Mammary epithelial cell (primary cell): Measurements from ENCODE around the gene LBH.

Experiments
- CTCF ChIP-seq, 2 donors: IDR thresholded peaks in 1 of 2; conservative IDR thresholded peaks in 1 of 2; 2 replicates each; pipeline ENCODE4 v1.5.1; 2011 to 2012; ENCODE audit warnings: inconsistent platforms in 2 of 2, low read length in 2 of 2, mild to moderate bottlenecking in 2 of 2, control low read depth in 1 of 2, low read depth in 1 of 2; ENCODE audit not compliant: insufficient read depth in 1 of 2; ENCODE audit errors: extremely low read depth in 1 of 2
- EZH2 ChIP-seq: IDR thresholded peaks from 2 replicates; pipeline ENCODE4 v1.6.1; 2012; ENCODE audit warnings: low read length, inconsistent platforms, borderline replicate concordance

GRCh38 chr2:30283931-30284565, 52.7 kb downstream of the LBH start:
- TF ChIP-seq EZH2 (no peak), CTCF (conservative IDR thresholded peaks at IDR 0.05 in 1 of 2, IDR thresholded peaks at IDR 0.05 in 1 of 2; ENCODE audit: extremely low read depth in 1 of 2, insufficient read depth in 1 of 2, low read depth in 1 of 2, low read length in 2 of 2) (no peak)
